GM21529 (cell line): ENCODE measurements around the gene AK5.
"Not testable (repeated sequence)": the region's sequence is repeated elsewhere in the genome, so short reads cannot be mapped to it uniquely, and the experiment has no call there.

Experiments
- ATAC-seq: cut with Tn5 transposase; IDR thresholded peaks from one replicate; pipeline ENCODE4 v1.9.1; 2021; ENCODE audit not compliant: unreplicated experiment

AK5 gene

GRCh38 chr1:77494026-77494425 is 212.2 kb downstream of the AK5 start:
- ATAC-seq, result no peak

DNA sequence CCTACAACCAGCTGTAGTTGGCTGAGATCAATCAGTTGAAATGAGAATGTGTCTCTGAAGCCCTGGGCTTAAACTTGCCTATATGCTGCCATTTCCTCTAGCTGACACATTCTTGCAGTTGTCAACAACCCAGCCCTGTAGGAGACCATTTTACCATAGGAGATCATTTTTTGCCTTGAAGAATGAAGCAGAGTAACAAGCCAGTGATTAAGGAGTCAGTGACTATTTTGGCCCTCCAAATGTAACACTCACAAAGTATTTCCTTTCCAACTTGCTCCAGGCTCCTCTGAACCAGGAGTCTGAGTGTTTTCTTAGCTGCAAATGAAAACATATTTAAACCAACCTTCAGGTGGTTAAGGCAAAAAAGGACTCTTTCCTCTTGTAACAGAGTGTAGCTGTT is 217.1 kb downstream of the AK5 start:
- no peak for ATAC-seq

GRCh38 chr1:77499466-77499865 is 217.6 kb downstream of the AK5 start:
- no peak for ATAC-seq

- no peak for ATAC-seq
Measured at GRCh38 chr1:77504986-77505385, 223.2 kb downstream of the AK5 start.

- no peak for ATAC-seq
Measured at GRCh38 chr1:77506771-77507170, 225.0 kb downstream of the AK5 start.

GRCh38 chr1:77509051-77509492 is 227.3 kb downstream of the AK5 start:
- no peak for ATAC-seq

DNA sequence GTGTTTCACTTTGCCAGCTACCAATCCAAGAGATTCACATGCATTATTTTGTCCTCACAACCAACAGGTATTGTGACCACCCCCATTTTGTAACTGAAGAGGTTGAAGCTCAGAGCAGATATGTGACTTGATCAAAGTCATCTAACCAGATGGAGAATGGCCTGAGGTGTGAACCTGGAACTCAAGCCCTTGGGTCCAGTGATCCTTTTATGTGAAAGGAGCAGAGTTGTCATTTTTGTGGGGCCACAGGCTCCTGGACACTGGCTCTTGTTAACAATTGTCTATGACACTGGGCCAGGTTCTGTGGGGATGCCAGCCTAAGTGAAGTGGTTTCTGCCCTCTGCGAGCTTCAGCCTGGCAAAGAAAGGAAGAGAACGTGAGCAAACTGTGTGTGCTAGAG is 228.1 kb downstream of the AK5 start:
- ATAC-seq, result no peak

DNA sequence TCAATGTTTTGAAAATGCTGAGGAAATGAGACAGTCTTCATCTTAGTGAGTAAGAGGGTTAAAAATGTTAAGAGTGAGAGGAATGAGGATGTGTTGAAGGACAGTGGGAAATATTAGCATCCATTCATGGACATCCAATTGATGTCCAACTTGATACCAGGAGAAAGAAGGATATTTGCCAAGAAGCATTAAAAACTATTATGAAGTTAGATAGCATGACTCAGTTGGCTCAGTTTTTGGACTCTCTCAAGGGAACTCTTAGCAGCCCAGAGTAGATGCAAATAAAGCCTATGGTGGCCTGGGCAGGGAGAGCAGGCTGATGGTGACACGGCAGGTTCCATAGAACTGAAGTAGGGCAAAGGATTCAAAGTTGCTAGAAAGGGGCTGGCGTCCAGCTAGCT is 229.6 kb downstream of the AK5 start:
- no peak for ATAC-seq

DNA sequence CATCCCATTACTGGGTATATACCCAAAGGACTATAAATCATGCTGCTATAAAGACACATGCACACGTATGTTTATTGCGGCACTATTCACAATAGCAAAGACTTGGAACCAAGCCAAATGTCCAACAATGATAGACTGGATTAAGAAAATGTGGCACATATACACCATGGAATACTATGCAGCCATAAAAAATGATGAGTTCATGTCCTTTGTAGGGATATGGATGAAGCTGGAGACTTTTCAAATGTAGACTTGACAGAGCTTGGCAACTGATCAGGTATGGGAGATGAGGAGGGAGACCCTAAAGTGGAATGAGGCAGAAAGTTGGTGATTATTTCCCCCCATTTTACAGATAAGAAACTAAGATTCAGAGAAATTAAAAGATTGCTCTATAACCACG is 230.8 kb downstream of the AK5 start:
- ATAC-seq, result not testable (repeated sequence)

- ATAC-seq, result no peak
Measured at GRCh38 chr1:77513839-77514763, 232.3 kb downstream of the AK5 start.

GRCh38 chr1:77514921-77515776 is 233.3 kb downstream of the AK5 start:
- ATAC-seq, result no peak

- ATAC-seq, result no peak
Measured at GRCh38 chr1:77516106-77516505, 234.3 kb downstream of the AK5 start.

DNA sequence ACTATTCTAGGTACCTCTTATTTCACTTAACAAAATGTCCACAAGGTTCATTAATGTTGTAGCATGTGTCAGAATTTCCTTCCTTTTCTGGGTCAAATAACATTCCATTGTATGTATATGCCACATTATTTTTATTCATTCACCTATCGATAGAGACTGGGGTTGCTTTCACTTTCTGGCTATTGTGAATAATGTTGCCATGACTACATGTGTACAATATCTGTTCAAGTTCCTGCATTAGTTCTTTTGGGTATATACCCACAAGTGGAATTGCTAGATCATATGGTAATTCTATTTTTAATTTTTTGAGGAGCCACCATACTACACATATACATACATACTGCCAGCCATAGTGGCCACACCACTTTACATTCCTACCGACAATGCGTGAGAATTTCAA is 242.2 kb downstream of the AK5 start:
- no peak for ATAC-seq

DNA sequence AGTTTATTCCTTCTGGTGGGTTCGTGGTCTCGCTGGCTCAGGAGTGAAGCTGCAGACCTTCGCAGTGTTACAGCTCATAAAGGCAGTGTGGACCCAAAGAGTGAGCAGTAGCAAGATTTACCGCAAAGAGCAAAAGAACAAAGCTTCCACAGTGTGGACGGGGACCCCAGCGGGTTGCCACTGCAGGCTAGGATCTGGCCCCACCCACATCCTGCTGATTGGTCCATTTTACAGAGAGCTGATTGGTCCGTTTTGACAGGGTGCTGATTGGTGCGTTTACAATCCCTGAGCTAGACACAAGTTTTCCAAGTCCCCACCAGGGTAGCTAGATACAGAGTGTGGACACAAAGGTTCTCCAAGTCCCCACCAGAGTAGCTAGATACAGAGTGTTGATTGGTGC is 249.3 kb downstream of the AK5 start:
- ATAC-seq, result not testable (repeated sequence)

DNA sequence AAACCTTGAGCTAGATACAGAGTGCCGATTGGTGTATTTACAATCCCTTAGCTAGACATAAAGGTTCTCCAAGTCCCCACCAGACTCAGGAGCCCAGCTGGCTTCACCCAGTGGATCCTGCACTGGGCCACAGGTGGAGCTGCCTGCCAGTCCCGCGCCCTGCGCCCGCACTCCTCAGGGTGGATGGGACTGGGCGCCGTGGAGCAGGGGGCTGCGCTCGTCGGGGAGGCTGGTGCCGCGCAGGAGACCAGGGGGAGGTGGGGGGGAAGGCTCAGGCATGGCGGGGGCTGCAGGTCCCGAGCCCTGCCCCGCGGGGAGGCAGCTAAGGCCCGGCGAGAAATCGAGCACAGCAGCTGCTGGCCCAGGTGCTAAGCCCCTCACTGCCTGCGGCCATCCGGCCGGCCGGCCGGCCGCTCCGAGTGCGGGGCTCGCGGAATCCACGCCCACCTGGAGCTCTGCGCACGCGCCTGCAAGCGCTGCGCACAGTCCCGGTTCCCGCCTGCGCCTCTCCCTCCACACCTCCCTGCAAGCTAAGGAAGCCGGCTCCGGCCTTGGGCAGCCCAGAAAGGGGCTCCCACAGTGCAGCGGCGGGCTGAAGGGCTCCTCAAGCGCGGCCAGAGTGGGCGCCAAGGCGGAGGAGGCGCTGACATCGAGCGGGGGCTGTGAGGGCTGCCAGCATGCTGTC is 249.9 kb downstream of the AK5 start:
- not testable (repeated sequence) for ATAC-seq

DNA sequence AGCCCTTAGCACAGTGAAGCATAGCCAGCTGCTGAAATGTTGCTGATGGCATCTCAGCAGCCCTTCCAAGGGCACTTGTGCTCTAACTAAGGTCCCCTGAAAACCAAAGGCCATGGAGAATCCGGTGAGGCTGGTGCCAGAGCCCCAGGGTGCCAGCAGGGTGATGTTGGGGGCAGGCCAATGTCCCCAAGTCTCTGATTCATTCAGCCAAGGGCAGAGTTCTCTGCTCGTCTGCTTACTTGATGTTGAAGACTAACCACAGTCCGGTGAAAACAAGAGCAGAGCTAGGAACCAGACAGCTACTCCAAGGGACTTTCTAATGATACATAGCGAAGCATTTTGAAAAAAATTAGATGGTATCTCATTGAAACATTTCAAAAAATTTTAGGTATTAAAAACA is 250.8 kb downstream of the AK5 start:
- ATAC-seq, result no peak

- ATAC-seq, result peak; percentile 68
Measured at GRCh38 chr1:77533660-77534305, 252.0 kb downstream of the AK5 start.

- no peak for ATAC-seq
Measured at GRCh38 chr1:77534456-77534855, 252.6 kb downstream of the AK5 start.

GRCh38 chr1:77536813-77537212 is 255.0 kb downstream of the AK5 start:
- ATAC-seq, result no peak

DNA sequence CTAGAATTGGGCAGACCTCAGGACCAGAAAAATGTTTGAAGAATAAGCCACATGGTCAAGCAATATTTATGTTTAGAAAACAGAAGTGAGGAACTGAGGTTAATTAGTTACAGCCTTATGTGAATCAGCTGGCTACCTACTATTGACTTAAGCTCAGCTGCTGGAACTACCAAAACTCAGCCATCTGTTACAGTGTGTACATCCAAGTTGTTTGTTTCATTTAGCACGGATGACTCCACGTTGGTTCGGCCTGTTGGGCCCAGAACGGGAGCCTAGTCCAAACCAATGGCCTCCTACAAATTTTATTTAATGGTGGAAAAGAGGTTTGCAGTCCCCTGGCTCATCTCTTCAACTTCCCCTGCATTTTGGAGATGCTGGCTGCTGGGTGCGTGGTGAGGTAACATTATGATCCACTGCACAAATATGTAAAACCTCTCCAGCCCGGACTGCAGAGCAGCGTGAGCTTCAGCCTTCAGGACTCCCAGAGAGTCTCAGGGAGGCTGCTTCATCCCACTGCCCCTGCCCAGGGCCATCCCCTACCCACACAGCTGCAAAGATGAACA is 257.2 kb downstream of the AK5 start:
- peak; percentile 71 for ATAC-seq
